Colonic mucosa (tissue), 4 donors: ENCODE results near the gene TFE3. TPM values are rescaled to one million over a fixed set of nuclear protein-coding genes. Genes with fewer than 3 reads are reported as not detected.
"Not testable (repeated sequence)": the region's sequence is repeated elsewhere in the genome, so short reads cannot be mapped to it uniquely, and the experiment has no call there.

Source experiments
- DNase-seq: peaks from one replicate; pipeline ENCODE4 v3.0.0-alpha.2; 2020
- H3K27ac ChIP-seq: fragments of 200-600 bp; one replicate; pipeline ENCODE4 v1.8.0; 2021
- H3K27me3 ChIP-seq: fragments of 200-600 bp; one replicate; pipeline ENCODE4 v1.8.0; 2021
- H3K36me3 ChIP-seq: fragments of 200-600 bp; one replicate; pipeline ENCODE4 v1.8.0; 2021
- H3K4me1 ChIP-seq: fragments of 200-600 bp; one replicate; pipeline ENCODE4 v1.8.0; 2021; ENCODE audit warnings: mild to moderate bottlenecking
- H3K4me3 ChIP-seq: fragments of 200-600 bp; one replicate; pipeline ENCODE4 v1.8.0; 2021
- H3K9ac ChIP-seq, 2 donors: one replicate each; pipeline ENCODE4 v1.7.0; 2013; ENCODE audit warnings: control low read depth in 2 of 2, low read depth in 2 of 2, low read length in 2 of 2
- H3K9me3 ChIP-seq: fragments of 200-600 bp; one replicate; pipeline ENCODE4 v1.8.0; 2021
- intact Hi-C: fragments of 100-400 bp; cut with DNase I; formaldehyde crosslinking; loops from one replicate; pipeline ENCODE4 v1.14.1; 2022
- total RNA-seq, 2 donors: library from RNA; stranded (reverse); fragmentation: NEBNext Ultra II Directional in 1 of 2; extraction: Animal tissue kit (Norgen Biotek cat#: 25700) in 1 of 2; gene quantifications; one replicate each; pipeline ENCODE4 v1.2.1, GENCODE V29; 2021
- TF ChIP-seq, protein P1 (sequence below): fragments of 200-600 bp; IDR thresholded peaks from one replicate; pipeline ENCODE4 v1.8.0; 2022; ENCODE audit warnings: antibody characterized with exemption, mild to moderate bottlenecking
- donor health status: healthy.
- donor health status: DM: no; HTN: no; CAD: no.
- donor health status: DM: no; HTN: no; CAD: no.

The TFE3 gene
- total RNA-seq, 2 donors from 2014 or later = 22.4 to 28.5 TPM

DNA sequence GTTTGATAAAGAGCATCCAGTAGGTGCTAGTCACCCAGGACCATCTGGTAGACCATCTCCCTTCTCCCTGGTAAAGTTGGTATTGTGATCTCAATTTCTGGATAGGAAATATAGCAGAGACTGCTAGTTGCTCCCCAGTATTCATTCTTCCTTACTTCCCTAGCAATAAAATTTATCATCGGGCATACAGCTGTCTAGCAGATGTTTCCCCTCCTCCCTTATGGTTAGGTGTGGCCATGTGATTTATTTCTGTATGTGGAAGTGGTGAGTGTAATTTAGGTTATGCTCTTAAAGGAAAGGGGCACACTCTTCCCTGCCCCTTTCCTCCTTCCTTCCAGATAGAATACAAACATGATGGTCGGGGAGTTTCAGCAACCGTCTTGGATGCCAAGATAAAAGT, 59.3 kb downstream of the TFE3 start:
- no peak for DNase-seq
- TF ChIP-seq, protein P1, sequence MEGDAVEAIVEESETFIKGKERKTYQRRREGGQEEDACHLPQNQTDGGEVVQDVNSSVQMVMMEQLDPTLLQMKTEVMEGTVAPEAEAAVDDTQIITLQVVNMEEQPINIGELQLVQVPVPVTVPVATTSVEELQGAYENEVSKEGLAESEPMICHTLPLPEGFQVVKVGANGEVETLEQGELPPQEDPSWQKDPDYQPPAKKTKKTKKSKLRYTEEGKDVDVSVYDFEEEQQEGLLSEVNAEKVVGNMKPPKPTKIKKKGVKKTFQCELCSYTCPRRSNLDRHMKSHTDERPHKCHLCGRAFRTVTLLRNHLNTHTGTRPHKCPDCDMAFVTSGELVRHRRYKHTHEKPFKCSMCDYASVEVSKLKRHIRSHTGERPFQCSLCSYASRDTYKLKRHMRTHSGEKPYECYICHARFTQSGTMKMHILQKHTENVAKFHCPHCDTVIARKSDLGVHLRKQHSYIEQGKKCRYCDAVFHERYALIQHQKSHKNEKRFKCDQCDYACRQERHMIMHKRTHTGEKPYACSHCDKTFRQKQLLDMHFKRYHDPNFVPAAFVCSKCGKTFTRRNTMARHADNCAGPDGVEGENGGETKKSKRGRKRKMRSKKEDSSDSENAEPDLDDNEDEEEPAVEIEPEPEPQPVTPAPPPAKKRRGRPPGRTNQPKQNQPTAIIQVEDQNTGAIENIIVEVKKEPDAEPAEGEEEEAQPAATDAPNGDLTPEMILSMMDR = no peak
- H3K4me3 ChIP-seq = no peak overlapping the region
- no peaks in the 10 kb centered on the region for H3K4me1 ChIP-seq
- no peak overlapping the region for H3K9ac ChIP-seq
- no peaks in the 10 kb centered on the region for H3K36me3 ChIP-seq
- no peaks in the 10 kb centered on the region for H3K27me3 ChIP-seq
- no peaks in the 10 kb centered on the region for H3K9me3 ChIP-seq
- H3K27ac ChIP-seq = no peak overlapping the region
- intact Hi-C loops = no loop called here

- no peaks in the 10 kb centered on the region for H3K27me3 ChIP-seq
- H3K9me3 ChIP-seq = no peaks in the 10 kb centered on the region
- no peak overlapping the region for H3K27ac ChIP-seq
- no peak overlapping the region for H3K4me3 ChIP-seq
- TF ChIP-seq, protein P1 = no peak
- H3K36me3 ChIP-seq = no peaks in the 10 kb centered on the region
- H3K4me1 ChIP-seq = no peaks in the 10 kb centered on the region
- no peak for DNase-seq
- intact Hi-C loops = no loop called here
- H3K9ac ChIP-seq = no peak overlapping the region
These were observed 60.1 kb downstream of the TFE3 start for GRCh38 chrX:48983081-48983480.

DNA sequence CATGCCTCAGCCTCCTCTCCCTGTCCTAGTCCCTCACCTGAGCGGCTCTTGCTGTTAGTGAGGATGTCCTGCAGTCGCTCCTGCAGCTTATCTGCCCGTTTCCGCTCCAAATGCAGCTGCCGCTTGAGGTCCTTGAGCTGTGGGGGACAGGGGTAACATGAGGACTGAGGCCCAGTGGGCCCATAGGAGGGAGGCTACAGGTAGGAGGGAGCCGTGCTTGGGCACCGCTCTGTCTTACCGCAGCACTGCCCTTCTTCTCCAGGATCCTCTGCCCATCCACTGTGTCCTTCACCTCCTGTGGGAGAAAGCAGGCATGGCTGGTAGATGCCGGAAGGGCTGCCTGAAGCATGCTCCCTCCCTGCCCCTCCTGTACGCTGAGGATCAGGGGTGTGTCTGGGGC, 62.0 kb downstream of the TFE3 start:
- H3K36me3 ChIP-seq = no peaks in the 10 kb centered on the region
- intact Hi-C loops = no loop called here
- no peaks in the 10 kb centered on the region for H3K9me3 ChIP-seq
- no peak overlapping the region for H3K27ac ChIP-seq
- TF ChIP-seq, protein P1 = no peak
- no peaks in the 10 kb centered on the region for H3K4me1 ChIP-seq
- H3K27me3 ChIP-seq = no peaks in the 10 kb centered on the region
- no peak for DNase-seq
- no peak overlapping the region for H3K4me3 ChIP-seq
- H3K9ac ChIP-seq = no peak overlapping the region

DNA sequence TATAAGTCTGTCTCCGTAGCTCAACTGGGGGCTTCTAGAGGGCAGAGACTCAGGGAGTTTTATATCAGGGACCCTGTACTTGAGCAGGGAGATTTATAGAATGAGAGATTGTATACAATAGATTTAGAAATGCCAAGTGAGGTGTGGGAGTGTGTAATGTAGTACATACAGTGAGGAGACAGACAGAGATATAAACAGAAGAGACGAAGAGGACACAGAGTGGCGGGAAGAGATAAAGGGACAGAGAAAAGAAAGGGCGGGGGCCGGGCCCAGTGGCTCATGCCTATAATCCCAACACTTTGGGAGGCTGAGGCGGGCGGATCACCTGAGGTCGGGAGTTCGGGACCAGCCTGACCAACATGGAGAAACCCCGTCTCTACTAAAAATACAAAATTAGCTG, 62.8 kb downstream of the TFE3 start:
- intact Hi-C loops, H3K9me3 ChIP-seq, H3K36me3 ChIP-seq, H3K9ac ChIP-seq, H3K4me3 ChIP-seq, H3K27me3 ChIP-seq, DNase-seq, H3K4me1 ChIP-seq, H3K27ac ChIP-seq: not testable (repeated sequence)

Other genes with a start within 250 kb of the TFE3 start
- gene HDAC6, start 241.3 kb downstream of the TFE3 start, total RNA-seq = 10 to 100 TPM; 66.2 to 71.5 TPM
- gene ERAS, start 216.8 kb downstream of the TFE3 start, total RNA-seq = under 1 TPM in 1 of 2 donors, not detected in 1; 0.32 TPM
- gene PCSK1N, start 207.7 kb downstream of the TFE3 start, total RNA-seq = 10 to 100 TPM in 1 of 2 donors, 1 to 10 TPM in 1; 6.0 to 10.1 TPM
- gene TIMM17B, start 145.6 kb downstream of the TFE3 start, total RNA-seq = 10 to 100 TPM; 48.8 to 91.0 TPM
- gene PQBP1, start 145.4 kb downstream of the TFE3 start, total RNA-seq = 10 to 100 TPM; 68.1 to 76.3 TPM
- gene SLC35A2, start 131.7 kb downstream of the TFE3 start, total RNA-seq = 10 to 100 TPM; 57.8 to 83.1 TPM
- gene PIM2, start 124.3 kb downstream of the TFE3 start, total RNA-seq = 10 to 100 TPM; 14.3 to 18.8 TPM
- 10 to 100 TPM; 40.2 to 40.9 TPM for gene OTUD5, start 85.8 kb downstream of the TFE3 start, total RNA-seq
- 1 to 10 TPM in 1 of 2 donors, under 1 TPM in 1; 0.90 to 1.0 TPM for gene KCND1, start 71.5 kb downstream of the TFE3 start, total RNA-seq
- 10 to 100 TPM; 32.0 to 36.9 TPM for gene GRIPAP1, start 41.1 kb downstream of the TFE3 start, total RNA-seq
- gene CCDC120, start 15.6 kb upstream of the TFE3 start, total RNA-seq = 10 to 100 TPM; 11.3 to 11.8 TPM
- gene PRAF2, start 30.6 kb upstream of the TFE3 start, total RNA-seq = 1 to 10 TPM; 7.0 to 9.9 TPM
- gene WDR45, start 36.5 kb upstream of the TFE3 start, total RNA-seq = 10 to 100 TPM; 40.6 to 46.9 TPM
- 10 to 100 TPM; 25.0 to 27.6 TPM for gene GPKOW, start 80.4 kb upstream of the TFE3 start, total RNA-seq
- 10 to 100 TPM in 1 of 2 donors, 1 to 10 TPM in 1; 4.3 to 14.7 TPM for gene MAGIX, start 119.4 kb upstream of the TFE3 start, total RNA-seq
- gene PLP2, start 128.5 kb upstream of the TFE3 start, total RNA-seq = 100 to 1,000 TPM; 157 to 227 TPM
- 10 to 100 TPM; 16.7 to 25.5 TPM for gene PRICKLE3, start 143.0 kb upstream of the TFE3 start, total RNA-seq
- 1 to 10 TPM; 6.4 to 7.4 TPM for gene SYP, start 156.8 kb upstream of the TFE3 start, total RNA-seq
- gene CACNA1F, start 190.0 kb upstream of the TFE3 start, total RNA-seq = 1 to 10 TPM; 1.0 TPM
- gene CCDC22, start 192.1 kb upstream of the TFE3 start, total RNA-seq = 10 to 100 TPM; 17.6 to 22.6 TPM
- gene FOXP3, start 221.4 kb upstream of the TFE3 start, total RNA-seq = under 1 TPM; 0.21 to 0.30 TPM
- gene PPP1R3F, start 226.4 kb upstream of the TFE3 start, total RNA-seq = 1 to 10 TPM; 1.9 to 2.8 TPM